Suprapubic skin (tissue), 4 donors: ENCODE measurements around the gene SPDL1. TPM values are rescaled to one million over a fixed set of nuclear protein-coding genes. Genes with fewer than 3 reads are reported as not detected.

ENCODE experiments used
- DNase-seq, 2 donors: peaks; one replicate each; pipeline ENCODE4 v3.0.0-alpha.2; 2019; ENCODE audit warnings: low spot score in 2 of 2
- H3K27ac ChIP-seq: fragments of 200-600 bp; sonication (generic); one replicate; pipeline ENCODE4 v1.5.1; 2019
- H3K27me3 ChIP-seq: fragments of 200-600 bp; sonication (generic); one replicate; pipeline ENCODE4 v1.5.1; 2019
- H3K36me3 ChIP-seq: fragments of 200-600 bp; sonication (generic); one replicate; pipeline ENCODE4 v1.5.1; 2019
- H3K4me1 ChIP-seq: fragments of 200-600 bp; sonication (generic); one replicate; pipeline ENCODE4 v1.5.1; 2019
- H3K4me3 ChIP-seq: fragments of 200-600 bp; sonication (generic); one replicate; pipeline ENCODE4 v1.5.1; 2019; ENCODE audit warnings: mild to moderate bottlenecking
- H3K9me3 ChIP-seq: fragments of 200-600 bp; sonication (generic); one replicate; pipeline ENCODE4 v1.5.1; 2019
- EP300 ChIP-seq: sonication (generic); formaldehyde crosslinking; IDR thresholded peaks from one replicate; pipeline ENCODE4 v1.6.1; 2017; ENCODE audit warnings: antibody characterized with exemption
- POLR2A ChIP-seq, 2 donors: fragments of 450-650 bp; IDR thresholded peaks; one replicate each; pipeline ENCODE4 v1.6.1; 2017; ENCODE audit warnings: antibody characterized with exemption in 2 of 2, mild to moderate bottlenecking in 2 of 2, moderate library complexity in 2 of 2
- POLR2AphosphoS5 ChIP-seq, 3 donors: sonication (generic); formaldehyde crosslinking; IDR thresholded peaks; one replicate each; pipeline ENCODE4 v1.6.1; 2017; ENCODE audit warnings: antibody characterized with exemption in 3 of 3
- WGBS: methylation state at CpG from one replicate; pipeline ENCODE4 v1.1.5; 2018; 5-methylcytosine and 5-hydroxymethylcytosine counted together
- total RNA-seq, 4 donors: library from RNA; depleted of rRNA; stranded (reverse); fragments of >200 nt; gene quantifications; one replicate each; pipeline ENCODE4 v1.1.0, GENCODE V29; 2016
- TF ChIP-seq, protein P1 (sequence below), 2 donors: fragments of 200-600 bp in 1 of 2; fragments of 450-650 bp in 1 of 2; sonication (generic) in 1 of 2; IDR thresholded peaks; one replicate each; pipeline ENCODE4 v1.5.1; 2016 to 2019; ENCODE audit warnings: antibody characterized with exemption in 2 of 2, mild to moderate bottlenecking in 1 of 2, moderate library complexity in 1 of 2

Gene SPDL1
- total RNA-seq, 4 donors from 2014 or later, result 6.4 to 9.4 (median 7.3) TPM

DNA sequence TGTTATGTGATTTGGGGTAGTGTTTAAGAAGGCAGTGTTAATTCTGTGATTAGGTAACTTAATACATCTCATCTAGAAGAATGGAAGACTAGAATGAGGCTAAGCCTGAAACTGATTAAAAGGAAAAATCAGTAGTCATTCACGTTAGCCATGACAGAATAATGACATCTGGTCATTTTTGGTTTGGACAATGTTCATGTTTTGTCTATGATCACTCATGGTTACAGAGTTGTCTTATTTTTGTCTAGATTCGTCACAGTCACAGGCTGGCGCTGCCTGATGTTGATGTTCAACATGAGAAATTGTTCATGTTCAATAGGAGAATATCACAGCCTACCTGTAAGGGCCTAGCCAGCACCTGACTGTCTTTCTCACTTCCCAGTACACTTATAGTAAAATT lies 44.0 kb downstream of the SPDL1 start:
- H3K4me3 ChIP-seq, result no peak overlapping the region
- H3K36me3 ChIP-seq, result no peaks in the 10 kb centered on the region
- H3K27ac ChIP-seq, result no peak overlapping the region
- H3K4me1 ChIP-seq, result no peaks in the 10 kb centered on the region
- no peaks in the 10 kb centered on the region for H3K27me3 ChIP-seq
- TF ChIP-seq POLR2AphosphoS5 (IDR thresholded peaks at IDR 0.05), result no peak
- TF ChIP-seq, protein P1, sequence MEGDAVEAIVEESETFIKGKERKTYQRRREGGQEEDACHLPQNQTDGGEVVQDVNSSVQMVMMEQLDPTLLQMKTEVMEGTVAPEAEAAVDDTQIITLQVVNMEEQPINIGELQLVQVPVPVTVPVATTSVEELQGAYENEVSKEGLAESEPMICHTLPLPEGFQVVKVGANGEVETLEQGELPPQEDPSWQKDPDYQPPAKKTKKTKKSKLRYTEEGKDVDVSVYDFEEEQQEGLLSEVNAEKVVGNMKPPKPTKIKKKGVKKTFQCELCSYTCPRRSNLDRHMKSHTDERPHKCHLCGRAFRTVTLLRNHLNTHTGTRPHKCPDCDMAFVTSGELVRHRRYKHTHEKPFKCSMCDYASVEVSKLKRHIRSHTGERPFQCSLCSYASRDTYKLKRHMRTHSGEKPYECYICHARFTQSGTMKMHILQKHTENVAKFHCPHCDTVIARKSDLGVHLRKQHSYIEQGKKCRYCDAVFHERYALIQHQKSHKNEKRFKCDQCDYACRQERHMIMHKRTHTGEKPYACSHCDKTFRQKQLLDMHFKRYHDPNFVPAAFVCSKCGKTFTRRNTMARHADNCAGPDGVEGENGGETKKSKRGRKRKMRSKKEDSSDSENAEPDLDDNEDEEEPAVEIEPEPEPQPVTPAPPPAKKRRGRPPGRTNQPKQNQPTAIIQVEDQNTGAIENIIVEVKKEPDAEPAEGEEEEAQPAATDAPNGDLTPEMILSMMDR (IDR thresholded peaks at IDR 0.05), result no peak
- no peak for TF ChIP-seq EP300
- TF ChIP-seq POLR2A (IDR thresholded peaks at IDR 0.05), result no peak
- 76% methylated on average over 3 of the region's 3 CpGs for WGBS
- H3K9me3 ChIP-seq, result no peaks in the 10 kb centered on the region
- no peak for DNase-seq

DNA sequence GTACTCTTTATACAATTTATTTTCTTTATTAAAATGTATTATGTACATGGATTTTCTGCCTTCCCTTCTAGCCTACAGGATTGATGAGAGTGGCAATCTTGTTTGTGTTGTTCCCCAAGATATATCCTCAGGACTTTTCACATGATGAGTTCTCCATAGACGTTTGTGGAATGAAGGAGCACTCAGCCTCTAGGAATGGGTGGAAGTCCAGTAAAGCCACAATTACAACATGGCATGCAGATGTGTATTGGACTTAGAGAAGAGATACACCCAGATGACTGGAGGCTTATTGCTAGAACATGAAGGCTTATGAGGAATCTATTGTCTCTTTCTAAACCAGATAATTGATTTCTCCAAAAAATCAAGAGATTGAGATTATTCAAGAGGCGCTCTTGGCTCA lies 45.3 kb downstream of the SPDL1 start:
- no peak for DNase-seq
- Histone ChIP-seq H3K36me3 (no peaks in the 10 kb centered on the region), H3K27me3 (no peaks in the 10 kb centered on the region), H3K4me1 (no peaks in the 10 kb centered on the region), H3K9me3 (no peaks in the 10 kb centered on the region), H3K4me3 (no peak overlapping the region), H3K27ac (no peak overlapping the region)
- TF ChIP-seq, protein P1 (IDR thresholded peaks at IDR 0.05), result no peak
- TF ChIP-seq EP300 (no peak), POLR2AphosphoS5 (IDR thresholded peaks at IDR 0.05) (no peak), POLR2A (IDR thresholded peaks at IDR 0.05) (no peak)
- 76% methylated on average over 2 of the region's 2 CpGs for WGBS

DNA sequence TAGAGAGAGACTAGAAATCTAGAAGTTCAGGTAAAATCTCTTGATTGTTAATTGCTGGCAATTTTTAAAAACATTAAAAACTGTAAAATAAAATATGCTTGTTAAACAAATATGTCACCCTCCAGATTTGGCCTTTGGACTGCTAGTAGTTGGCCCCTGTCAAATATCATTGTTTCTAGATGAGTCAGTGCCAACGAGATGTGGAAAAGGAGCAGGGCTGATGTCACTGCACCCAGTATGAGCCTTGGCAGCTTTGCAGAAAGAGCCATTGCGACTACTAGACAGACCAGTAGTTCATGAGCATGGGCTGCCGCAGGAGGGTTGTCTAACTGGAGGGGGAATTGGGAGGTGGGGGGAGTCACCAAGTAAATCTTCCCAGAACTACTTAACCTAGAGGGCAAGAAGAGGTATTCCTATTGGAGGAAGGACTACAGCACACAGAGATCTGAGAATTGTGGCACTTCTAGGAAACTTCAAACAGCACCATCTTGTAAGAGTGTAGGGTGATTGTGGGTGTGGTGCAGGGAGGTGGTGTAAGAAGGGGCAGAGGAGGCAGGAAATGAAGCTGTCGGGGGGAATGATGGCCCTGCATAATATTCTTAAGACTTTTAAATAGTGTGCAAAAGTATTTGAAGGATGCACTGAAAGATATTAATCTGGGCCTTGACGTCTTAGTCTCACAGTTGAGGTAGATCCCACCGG lies 46.4 kb downstream of the SPDL1 start:
- 69% methylated on average over 6 of the region's 6 CpGs for WGBS
- DNase-seq, result no peak

DNA sequence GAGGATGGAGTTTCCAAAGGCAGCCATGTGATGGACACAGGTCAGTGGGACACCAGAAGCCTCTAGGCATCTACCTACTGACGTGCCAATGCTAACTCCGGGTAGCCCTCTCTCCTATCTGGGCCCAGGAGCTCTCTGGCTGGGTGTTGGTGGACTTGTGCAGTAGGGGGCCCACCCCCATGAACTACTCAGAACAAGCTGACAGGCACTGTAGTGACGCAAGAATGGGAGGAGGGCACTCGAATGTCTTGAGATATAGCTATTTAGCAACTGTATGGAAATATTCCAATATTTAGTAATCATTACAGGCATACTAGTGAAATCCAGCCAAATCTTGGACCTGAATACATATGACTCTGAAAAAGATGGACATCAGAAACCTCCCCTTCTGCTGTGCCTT lies 47.8 kb downstream of the SPDL1 start:
- Histone ChIP-seq H3K36me3 (no peaks in the 10 kb centered on the region), H3K9me3 (no peaks in the 10 kb centered on the region), H3K4me3 (no peak overlapping the region), H3K27me3 (peaks cover 3% of the 10 kb centered on the region), H3K4me1 (no peaks in the 10 kb centered on the region), H3K27ac (no peak overlapping the region)
- TF ChIP-seq EP300 (no peak), POLR2AphosphoS5 (IDR thresholded peaks at IDR 0.05) (no peak)
- TF ChIP-seq, protein P1 (IDR thresholded peaks at IDR 0.05), result no peak
- 63% methylated on average over 4 of the region's 4 CpGs for WGBS
- no peak for DNase-seq

More for the DNA sequence above, 46.4 kb downstream of the SPDL1 start:
- H3K27me3 ChIP-seq, result no peaks in the 10 kb centered on the region
- no peaks in the 10 kb centered on the region for H3K36me3 ChIP-seq
- no peaks in the 10 kb centered on the region for H3K4me1 ChIP-seq
- no peak overlapping the region for H3K27ac ChIP-seq
- H3K9me3 ChIP-seq, result no peaks in the 10 kb centered on the region
- no peak for TF ChIP-seq POLR2A (IDR thresholded peaks at IDR 0.05)
- TF ChIP-seq, protein P1 (IDR thresholded peaks at IDR 0.05), result no peak
- TF ChIP-seq EP300, result no peak
- TF ChIP-seq POLR2AphosphoS5 (IDR thresholded peaks at IDR 0.05), result no peak
- H3K4me3 ChIP-seq, result no peak overlapping the region

DNA sequence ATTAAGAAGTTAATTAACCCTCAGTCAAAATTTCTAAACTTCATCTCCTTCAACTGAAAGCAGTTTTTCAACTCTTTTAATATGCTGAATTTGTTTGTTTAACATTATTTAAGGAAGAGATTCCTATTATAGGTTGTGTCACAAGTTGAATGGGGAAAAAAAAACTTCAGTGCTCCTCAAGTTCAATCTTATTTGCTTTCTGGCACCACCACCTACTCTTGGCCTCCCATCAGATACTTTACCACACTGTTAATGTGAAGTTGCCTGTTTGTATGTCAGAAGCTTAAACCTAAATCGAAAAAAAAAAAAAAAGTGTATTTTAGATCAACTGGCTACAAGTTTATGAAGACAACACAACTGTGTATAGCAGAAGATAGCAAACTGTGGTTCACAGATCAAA lies 49.4 kb downstream of the SPDL1 start:
- WGBS, result 89% methylated on average over 1 of the region's 1 CpG
- peaks cover 7% of the 10 kb centered on the region for H3K4me1 ChIP-seq

More for the DNA sequence above, 49.4 kb downstream of the SPDL1 start:
- no peak for DNase-seq
- Histone ChIP-seq H3K4me3 (no peak overlapping the region), H3K9me3 (no peaks in the 10 kb centered on the region), H3K27ac (no peak overlapping the region), H3K27me3 (peaks cover 19% of the 10 kb centered on the region), H3K36me3 (no peaks in the 10 kb centered on the region)
- TF ChIP-seq EP300 (no peak), POLR2AphosphoS5 (IDR thresholded peaks at IDR 0.05) (no peak), POLR2A (IDR thresholded peaks at IDR 0.05) (no peak)
- TF ChIP-seq, protein P1 (IDR thresholded peaks at IDR 0.05), result no peak
